Transverse colon (tissue), 4 donors: ENCODE results near the gene GPC6. TPM values are rescaled to one million over a fixed set of nuclear protein-coding genes. Genes with fewer than 3 reads are reported as not detected.
A peak's percentile ranks its signal among the peaks of the same experiment; 100 is the strongest.

Experiments used
- DNase-seq: peaks from one replicate; pipeline ENCODE4 v3.0.0-alpha.2; 2019
- H3K27ac ChIP-seq, 4 donors: fragments of 200-600 bp; sonication (generic); 2 replicates each; pipeline ENCODE4 v1.5.1; 2016 to 2018; ENCODE audit warnings: inconsistent platforms in 4 of 4
- H3K27me3 ChIP-seq: fragments of 200-600 bp; sonication (generic); 2 replicates; pipeline ENCODE4 v1.5.1; 2017; ENCODE audit warnings: inconsistent platforms
- H3K36me3 ChIP-seq, 4 donors: fragments of 200-600 bp; sonication (generic); 2 replicates each; pipeline ENCODE4 v1.5.1; 2017 to 2019; ENCODE audit warnings: inconsistent platforms in 4 of 4
- H3K4me1 ChIP-seq, 4 donors: fragments of 200-600 bp; sonication (generic); 2 replicates each; pipeline ENCODE4 v1.5.1; 2017 to 2020; ENCODE audit warnings: inconsistent platforms in 4 of 4
- H3K4me3 ChIP-seq, 4 donors: fragments of 200-600 bp; sonication (generic); 1 replicate in 1 of 4; 2 replicates in 3 of 4; pipeline versions ENCODE4 v1.5.1 to v1.6.1; 2017 to 2019; ENCODE audit warnings: inconsistent platforms in 4 of 4
- H3K9me3 ChIP-seq, 2 donors: fragments of 200-600 bp; sonication (generic); 2 replicates each; pipeline ENCODE4 v1.5.1; 2017 to 2019; ENCODE audit warnings: inconsistent platforms in 2 of 2
- EP300 ChIP-seq: sonication (generic); formaldehyde crosslinking; IDR thresholded peaks from one replicate; pipeline ENCODE4 v1.6.1; 2017; ENCODE audit warnings: antibody characterized with exemption, low read depth
- POLR2A ChIP-seq: fragments of 450-650 bp; IDR thresholded peaks from one replicate; pipeline ENCODE4 v1.6.1; 2016; ENCODE audit warnings: antibody characterized with exemption, mild to moderate bottlenecking, moderate library complexity
- POLR2AphosphoS5 ChIP-seq, 3 donors: sonication (generic); formaldehyde crosslinking; IDR thresholded peaks; one replicate each; pipeline ENCODE4 v1.6.1; 2016; ENCODE audit warnings: antibody characterized with exemption in 3 of 3
- WGBS, 2 donors: methylation state at CpG; one replicate each; pipeline ENCODE4 v1.1.5; 2018; ENCODE audit warnings: low coverage in 1 of 2; 5-methylcytosine and 5-hydroxymethylcytosine counted together
- in situ Hi-C, 4 donors: fragments of 200-750 bp; cut with MboI; loops; one replicate each; pipeline versions ENCODE4 v1.15.0 to v1.15.1; 2017; ENCODE audit warnings: low sequenced_read_pairs in 3 of 4, low pct_ligation_motif_present in 1 of 4, low pct_unique_long_range_greater_than_20kb in 1 of 4
- intact Hi-C: fragments of 100-400 bp; cut with DNase I; formaldehyde crosslinking; loops from one replicate; pipeline ENCODE4 v1.15.1; 2023; ENCODE audit warnings: low total_unique reads
- total RNA-seq, 4 donors: library from RNA; depleted of rRNA; stranded (reverse); fragments of >200 nt; gene quantifications; one replicate each; pipeline ENCODE4 v1.1.0, GENCODE V29; 2016
- TF ChIP-seq, protein P1 (sequence below), 5 experiments: fragments of 200-600 bp in 3 of 5; fragments of 450-650 bp in 2 of 5; sonication (generic) in 3 of 5; IDR thresholded peaks; 1 replicate in 2 of 5; 2 replicates in 3 of 5; pipeline ENCODE4 v1.5.1; 2016 to 2017; ENCODE audit warnings: antibody characterized with exemption in 5 of 5, inconsistent platforms in 3 of 5, mild to moderate bottlenecking in 2 of 5, moderate library complexity in 1 of 5

GPC6 gene
- total RNA-seq, 4 donors from 2014 or later: 0.75 to 5.7 (median 4.0) TPM

DNA sequence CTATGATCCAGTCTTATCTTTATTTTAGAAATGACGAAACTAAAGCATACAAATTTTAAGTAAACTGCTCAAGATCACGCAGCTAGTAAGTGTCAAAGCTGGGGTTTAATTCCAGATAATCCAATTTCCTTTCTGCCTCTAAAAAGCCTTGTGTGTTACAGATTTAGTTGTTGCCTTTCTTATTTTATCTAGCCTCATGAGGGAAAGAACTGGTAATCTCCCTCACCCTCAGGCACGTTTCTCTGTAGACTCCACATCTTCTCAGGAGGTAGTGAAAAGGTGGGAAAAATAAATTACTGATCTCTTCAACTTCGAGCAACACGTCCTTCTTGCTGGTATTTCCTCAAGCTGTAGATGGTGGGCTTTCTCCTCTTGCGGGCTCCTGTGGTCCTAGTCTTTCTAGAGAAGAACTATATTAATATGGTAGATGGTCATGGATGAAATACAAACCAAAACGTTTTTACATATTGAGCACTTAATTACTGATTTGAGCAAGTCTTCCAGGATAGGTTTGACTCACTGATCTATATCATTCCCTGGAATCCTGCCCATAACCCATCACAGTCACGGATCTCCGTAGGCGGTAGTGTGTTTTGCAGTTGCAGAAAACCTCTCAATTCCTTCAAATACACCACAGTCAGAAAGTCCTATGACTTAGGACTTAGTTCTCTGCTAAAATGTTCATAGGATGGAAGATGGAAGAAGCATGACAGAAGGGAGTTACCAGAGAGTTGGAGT is 733.4 kb downstream of the GPC6 start:
- peaks cover 0 to 3% of the 10 kb centered on the region in 2 donors for H3K9me3 ChIP-seq
- no peaks in the 10 kb centered on the region for H3K27me3 ChIP-seq
- intact Hi-C loops: no loop called here
- H3K4me1 ChIP-seq: peaks cover 0 to 4% (median 0%) of the 10 kb centered on the region in 4 donors
- DNase-seq: no peak
- H3K4me3 ChIP-seq: no peak overlapping the region
- no peak overlapping the region for H3K27ac ChIP-seq
- TF ChIP-seq POLR2AphosphoS5 (IDR thresholded peaks at IDR 0.05) (no peak), EP300 (no peak), POLR2A (no peak)
- TF ChIP-seq, protein P1, sequence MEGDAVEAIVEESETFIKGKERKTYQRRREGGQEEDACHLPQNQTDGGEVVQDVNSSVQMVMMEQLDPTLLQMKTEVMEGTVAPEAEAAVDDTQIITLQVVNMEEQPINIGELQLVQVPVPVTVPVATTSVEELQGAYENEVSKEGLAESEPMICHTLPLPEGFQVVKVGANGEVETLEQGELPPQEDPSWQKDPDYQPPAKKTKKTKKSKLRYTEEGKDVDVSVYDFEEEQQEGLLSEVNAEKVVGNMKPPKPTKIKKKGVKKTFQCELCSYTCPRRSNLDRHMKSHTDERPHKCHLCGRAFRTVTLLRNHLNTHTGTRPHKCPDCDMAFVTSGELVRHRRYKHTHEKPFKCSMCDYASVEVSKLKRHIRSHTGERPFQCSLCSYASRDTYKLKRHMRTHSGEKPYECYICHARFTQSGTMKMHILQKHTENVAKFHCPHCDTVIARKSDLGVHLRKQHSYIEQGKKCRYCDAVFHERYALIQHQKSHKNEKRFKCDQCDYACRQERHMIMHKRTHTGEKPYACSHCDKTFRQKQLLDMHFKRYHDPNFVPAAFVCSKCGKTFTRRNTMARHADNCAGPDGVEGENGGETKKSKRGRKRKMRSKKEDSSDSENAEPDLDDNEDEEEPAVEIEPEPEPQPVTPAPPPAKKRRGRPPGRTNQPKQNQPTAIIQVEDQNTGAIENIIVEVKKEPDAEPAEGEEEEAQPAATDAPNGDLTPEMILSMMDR (IDR thresholded peaks at IDR 0.05): no peak
- 77% methylated on average over 10 of the region's 10 CpGs for WGBS, 2 donors
- H3K36me3 ChIP-seq: no peaks in the 10 kb centered on the region
- in situ Hi-C loops: no loop called here

DNA sequence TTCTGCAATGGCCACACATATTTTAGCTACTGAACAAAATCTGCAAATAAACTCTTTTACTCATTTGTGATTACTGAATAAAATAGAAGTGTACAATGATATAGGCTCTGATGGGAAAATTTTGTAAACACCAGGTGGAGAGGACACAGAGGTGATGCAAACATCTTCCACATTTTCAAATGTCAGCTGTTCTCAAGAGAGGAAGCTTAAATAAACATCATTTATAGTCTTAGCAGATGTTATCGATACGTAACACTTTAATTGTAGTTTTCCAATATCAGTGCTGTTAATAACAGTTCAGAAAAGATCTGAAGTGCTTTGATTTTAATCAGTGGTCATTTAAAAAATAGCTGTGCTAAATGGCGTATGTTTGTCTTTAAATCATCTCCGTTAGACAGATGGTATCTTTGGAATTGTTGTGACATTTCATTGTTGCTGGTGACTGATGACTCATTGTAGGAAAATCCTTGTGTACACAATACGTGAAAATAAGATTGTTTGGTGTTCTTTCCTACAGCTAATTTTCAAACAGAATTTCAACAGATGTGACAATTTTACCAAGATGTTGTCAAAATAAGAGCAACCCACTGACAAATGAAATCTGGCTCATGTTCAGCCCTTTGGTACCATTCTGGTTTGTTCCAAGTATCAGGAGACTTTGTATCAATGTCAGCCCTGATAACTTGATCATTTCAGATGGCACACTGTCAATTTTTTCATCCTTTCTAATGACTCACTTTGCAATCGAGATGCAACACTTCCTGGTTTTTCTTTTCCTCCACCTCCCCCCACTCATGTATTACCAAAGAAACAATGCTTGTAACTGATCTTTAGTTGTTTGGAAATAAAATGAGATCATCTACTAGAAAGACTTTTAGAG is 736.9 kb downstream of the GPC6 start:
- in situ Hi-C loops: no loop called here
- no peak for DNase-seq
- H3K27ac ChIP-seq: no peak overlapping the region
- intact Hi-C loops: no loop called here
- TF ChIP-seq POLR2A (no peak), EP300 (no peak), POLR2AphosphoS5 (IDR thresholded peaks at IDR 0.05) (peak in 1 of 3 donors; percentile 25)
- TF ChIP-seq, protein P1 (IDR thresholded peaks at IDR 0.05): no peak
- no peaks in the 10 kb centered on the region for H3K4me1 ChIP-seq
- H3K36me3 ChIP-seq: no peaks in the 10 kb centered on the region
- no peak overlapping the region for H3K4me3 ChIP-seq
- no peaks in the 10 kb centered on the region for H3K27me3 ChIP-seq
- H3K9me3 ChIP-seq: no peaks in the 10 kb centered on the region
- WGBS, 2 donors: 51 to 61% methylated on average over 6 of the region's 6 CpGs

- intact Hi-C loops: no loop called here
- 62 to 67% methylated on average over 2 of the region's 2 CpGs for WGBS, 2 donors
- Histone ChIP-seq H3K27me3 (no peaks in the 10 kb centered on the region), H3K9me3 (no peaks in the 10 kb centered on the region), H3K36me3 (no peaks in the 10 kb centered on the region), H3K4me3 (no peak overlapping the region), H3K27ac (no peak overlapping the region), H3K4me1 (no peaks in the 10 kb centered on the region)
- in situ Hi-C loops: no loop called here
- DNase-seq: no peak
- no peak for TF ChIP-seq EP300
- TF ChIP-seq POLR2AphosphoS5 (IDR thresholded peaks at IDR 0.05): no peak
- no peak for TF ChIP-seq POLR2A
- TF ChIP-seq, protein P1 (IDR thresholded peaks at IDR 0.05): no peak
Measured at GRCh38 chr13:93964146-93964512, 737.5 kb downstream of the GPC6 start.

- TF ChIP-seq, protein P1 (IDR thresholded peaks at IDR 0.05): no peak
- TF ChIP-seq POLR2AphosphoS5 (IDR thresholded peaks at IDR 0.05) (no peak), EP300 (no peak), POLR2A (no peak)
- Histone ChIP-seq H3K36me3 (no peaks in the 10 kb centered on the region), H3K27me3 (no peaks in the 10 kb centered on the region), H3K9me3 (no peaks in the 10 kb centered on the region), H3K4me3 (no peak overlapping the region), H3K4me1 (no peaks in the 10 kb centered on the region), H3K27ac (no peak overlapping the region)
- 87 to 100% methylated on average over 1 to 3 of the region's 3 CpGs for WGBS, 2 donors
- in situ Hi-C loops: no loop called here
- intact Hi-C loops: no loop called here
- no peak for DNase-seq
Measured at GRCh38 chr13:93965587-93965986, 739.0 kb downstream of the GPC6 start.
